ENCODE results near the gene PFN4.

GRCh38 chr2:24076849-24077534, 46.1 kb downstream of the PFN4 start:
- TF ChIP-seq CTCF (IDR thresholded peaks at IDR 0.05 in 2 of 3, conservative IDR thresholded peaks at IDR 0.05 in 1 of 3; ENCODE audit: borderline replicate concordance in 1 of 3, insufficient read depth in 1 of 3, low read depth in 2 of 3, low read length in 2 of 3) (no peak), ELF1 (IDR thresholded peaks at IDR 0.05; ENCODE audit: borderline replicate concordance, low read depth) (no peak), JUND (IDR thresholded peaks at IDR 0.05) (no peak), SRF (IDR thresholded peaks at IDR 0.05; ENCODE audit: low read depth) (no peak), POLR2AphosphoS5 (IDR thresholded peaks at IDR 0.05; ENCODE audit: low read depth, low read length) (peak; percentile 89), POLR2A (IDR thresholded peaks at IDR 0.05; ENCODE audit: borderline replicate concordance, extremely low read depth, insufficient read depth, insufficient read length) (peak; percentile 36), FOSL1 (IDR thresholded peaks at IDR 0.05; ENCODE audit: low read depth) (no peak), CEBPB (IDR thresholded peaks at IDR 0.05; ENCODE audit: low read depth) (no peak), EGR1 (IDR thresholded peaks at IDR 0.05; ENCODE audit: low read depth) (no peak), SP1 (IDR thresholded peaks at IDR 0.05; ENCODE audit: low read depth) (no peak), EZH2 (IDR thresholded peaks at IDR 0.05) (no peak), RAD21 (IDR thresholded peaks at IDR 0.05; ENCODE audit: low read depth) (no peak)
- TF ChIP-seq, protein P1, sequence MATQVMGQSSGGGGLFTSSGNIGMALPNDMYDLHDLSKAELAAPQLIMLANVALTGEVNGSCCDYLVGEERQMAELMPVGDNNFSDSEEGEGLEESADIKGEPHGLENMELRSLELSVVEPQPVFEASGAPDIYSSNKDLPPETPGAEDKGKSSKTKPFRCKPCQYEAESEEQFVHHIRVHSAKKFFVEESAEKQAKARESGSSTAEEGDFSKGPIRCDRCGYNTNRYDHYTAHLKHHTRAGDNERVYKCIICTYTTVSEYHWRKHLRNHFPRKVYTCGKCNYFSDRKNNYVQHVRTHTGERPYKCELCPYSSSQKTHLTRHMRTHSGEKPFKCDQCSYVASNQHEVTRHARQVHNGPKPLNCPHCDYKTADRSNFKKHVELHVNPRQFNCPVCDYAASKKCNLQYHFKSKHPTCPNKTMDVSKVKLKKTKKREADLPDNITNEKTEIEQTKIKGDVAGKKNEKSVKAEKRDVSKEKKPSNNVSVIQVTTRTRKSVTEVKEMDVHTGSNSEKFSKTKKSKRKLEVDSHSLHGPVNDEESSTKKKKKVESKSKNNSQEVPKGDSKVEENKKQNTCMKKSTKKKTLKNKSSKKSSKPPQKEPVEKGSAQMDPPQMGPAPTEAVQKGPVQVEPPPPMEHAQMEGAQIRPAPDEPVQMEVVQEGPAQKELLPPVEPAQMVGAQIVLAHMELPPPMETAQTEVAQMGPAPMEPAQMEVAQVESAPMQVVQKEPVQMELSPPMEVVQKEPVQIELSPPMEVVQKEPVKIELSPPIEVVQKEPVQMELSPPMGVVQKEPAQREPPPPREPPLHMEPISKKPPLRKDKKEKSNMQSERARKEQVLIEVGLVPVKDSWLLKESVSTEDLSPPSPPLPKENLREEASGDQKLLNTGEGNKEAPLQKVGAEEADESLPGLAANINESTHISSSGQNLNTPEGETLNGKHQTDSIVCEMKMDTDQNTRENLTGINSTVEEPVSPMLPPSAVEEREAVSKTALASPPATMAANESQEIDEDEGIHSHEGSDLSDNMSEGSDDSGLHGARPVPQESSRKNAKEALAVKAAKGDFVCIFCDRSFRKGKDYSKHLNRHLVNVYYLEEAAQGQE (IDR thresholded peaks at IDR 0.05; ENCODE audit: low read depth) = no peak
- TF ChIP-seq, protein P2, sequence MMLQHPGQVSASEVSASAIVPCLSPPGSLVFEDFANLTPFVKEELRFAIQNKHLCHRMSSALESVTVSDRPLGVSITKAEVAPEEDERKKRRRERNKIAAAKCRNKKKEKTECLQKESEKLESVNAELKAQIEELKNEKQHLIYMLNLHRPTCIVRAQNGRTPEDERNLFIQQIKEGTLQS (IDR thresholded peaks at IDR 0.05) = no peak

Data from HCT116 (cell line).